Central memory CD4-positive, alpha-beta T cell (primary cell): ENCODE data around the gene PRAMEF33.
"Not testable (repeated sequence)": the region's sequence is repeated elsewhere in the genome, so short reads cannot be mapped to it uniquely, and the experiment has no call there.

Source experiments
- DNase-seq: peaks from one replicate; pipeline ENCODE4 v3.0.0; 2022
- total RNA-seq, 3 experiments: gene quantifications; one replicate each; lab custom pipeline; 2026; lab: John Stamatoyannopoulos, UW

The PRAMEF33 gene, protein sequence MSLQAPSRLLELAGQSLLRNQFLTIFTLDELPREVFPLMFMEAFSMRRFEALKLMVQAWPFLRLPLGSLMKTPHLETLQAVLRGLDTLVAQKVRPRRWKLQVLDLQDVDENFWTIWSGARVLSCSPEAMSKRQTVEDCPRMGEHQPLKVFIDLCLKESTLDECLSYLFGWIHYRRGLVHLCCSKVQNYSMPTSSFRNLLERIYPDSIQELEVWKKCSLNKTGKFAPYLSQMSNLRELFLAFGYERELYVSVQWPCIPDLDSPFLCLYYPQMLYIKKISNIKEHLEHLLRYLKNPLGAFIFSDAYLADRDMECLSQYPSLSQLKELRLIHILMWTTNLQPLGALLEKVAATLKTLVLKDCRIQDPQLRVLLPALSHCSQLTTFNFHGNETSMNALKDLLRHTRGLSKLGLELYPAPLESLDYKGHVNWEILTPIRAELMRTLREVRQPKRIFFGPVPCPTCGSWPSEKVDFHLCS
- total RNA-seq = 0 reads per million in 3 experiments

DNA sequence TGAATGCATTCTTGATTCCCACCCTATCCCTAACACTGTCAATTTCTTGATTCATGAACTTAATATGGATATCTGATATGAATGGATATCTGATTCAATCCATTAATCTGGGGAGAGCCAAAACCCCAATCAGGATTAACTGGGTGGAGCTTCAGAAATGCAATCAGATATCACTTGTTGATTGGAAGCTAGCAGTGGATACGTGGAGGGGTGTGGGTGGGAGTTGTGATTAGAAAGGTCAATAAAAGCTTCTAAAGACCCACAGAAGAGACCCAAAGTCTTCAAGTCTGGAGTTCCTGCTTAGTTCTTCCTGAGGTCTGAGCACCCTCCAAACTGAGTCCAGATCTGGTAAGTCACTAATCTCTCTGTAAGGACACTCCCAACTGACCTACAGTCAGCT lies at the start of gene PRAMEF33:
PRAMEF33 (plus strand) TSS at position 301 of the 400 bp plus-strand sequence. CDS start 2,416 bp downstream, outside the sequence.
- not testable (repeated sequence) for DNase-seq

DNA sequence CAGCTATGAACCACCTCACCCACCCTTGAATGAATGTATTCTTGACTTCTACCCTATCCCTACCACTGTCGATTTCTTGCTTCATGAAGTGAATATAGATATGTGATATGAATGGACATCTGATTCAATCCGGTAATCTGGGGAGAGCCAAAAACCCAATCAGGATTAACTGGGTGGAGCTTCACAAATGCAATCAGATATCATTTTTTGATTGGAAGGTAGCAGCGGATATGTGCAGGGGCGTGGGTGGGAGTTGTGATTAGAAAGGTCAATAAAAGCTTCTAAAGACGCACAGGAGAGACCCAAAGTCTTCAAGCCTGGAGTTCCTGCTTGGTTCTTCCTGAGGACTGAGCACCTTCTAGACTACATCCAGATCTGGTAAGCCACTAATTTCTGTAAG lies 49.4 kb upstream of the PRAMEF33 start, which contains the start of gene PRAMEF5:
PRAMEF5 (plus strand) TSS at position 301 of the 400 bp plus-strand sequence. CDS start 5,071 bp downstream, outside the sequence.
- not testable (repeated sequence) for DNase-seq

DNA sequence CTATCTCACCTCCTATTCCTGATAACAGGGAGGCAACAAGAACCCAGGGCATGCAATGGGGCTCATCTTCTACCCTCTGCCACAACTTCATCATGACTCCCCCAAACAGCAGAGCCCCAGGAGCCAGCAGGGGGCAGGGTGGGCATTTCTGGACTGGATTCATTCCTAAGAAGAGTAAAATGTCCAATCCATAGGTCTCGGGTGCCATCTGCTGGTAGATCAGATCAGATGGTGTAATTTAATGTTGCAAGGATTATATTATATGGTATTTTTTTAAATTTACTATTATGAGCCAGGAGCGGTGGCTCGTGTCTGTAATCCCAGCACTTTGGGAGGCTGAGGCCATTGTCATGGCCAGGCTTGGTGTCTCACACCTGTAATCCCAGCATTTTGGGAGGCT lies 38.2 kb upstream of the PRAMEF33 start:
- DNase-seq = not testable (repeated sequence)

DNA sequence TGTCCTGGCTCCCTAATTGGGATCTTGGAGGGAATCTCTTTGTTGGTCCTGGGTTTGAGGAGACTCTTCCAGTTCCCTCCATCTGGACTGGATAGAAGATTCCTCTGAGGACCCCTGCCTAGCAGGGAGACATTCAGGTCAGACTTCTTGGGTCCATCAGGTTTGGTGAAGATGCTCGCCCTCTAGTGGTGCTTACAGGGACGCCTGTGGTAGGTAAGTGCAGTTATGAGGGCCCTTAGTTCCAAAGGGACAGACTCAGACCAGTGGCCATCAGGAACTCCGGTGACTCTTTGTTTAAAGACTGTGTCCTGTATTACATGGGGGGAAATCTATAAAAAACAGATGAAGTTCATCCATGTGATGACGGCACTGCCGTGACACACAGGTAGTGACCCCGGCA lies 26.3 kb upstream of the PRAMEF33 start:
- not testable (repeated sequence) for DNase-seq

DNA sequence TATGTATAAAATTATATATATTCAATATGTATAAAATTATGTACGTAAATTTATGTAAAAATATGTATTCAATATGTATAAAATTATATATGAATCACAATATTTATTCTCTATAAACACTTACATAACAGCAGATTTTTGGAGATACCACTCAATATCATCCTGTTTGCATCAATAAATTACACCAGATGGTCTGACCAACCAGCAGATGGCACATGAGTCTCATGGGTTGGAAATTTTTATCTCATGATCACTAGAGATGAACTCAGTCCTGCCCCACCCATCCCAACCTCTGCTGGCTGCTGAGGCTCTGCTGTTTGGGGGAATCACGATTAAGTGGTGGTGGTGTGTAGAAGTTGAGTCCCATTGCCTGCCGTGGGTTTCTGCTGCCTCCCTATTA lies 23.7 kb upstream of the PRAMEF33 start:
- not testable (repeated sequence) for DNase-seq

DNA sequence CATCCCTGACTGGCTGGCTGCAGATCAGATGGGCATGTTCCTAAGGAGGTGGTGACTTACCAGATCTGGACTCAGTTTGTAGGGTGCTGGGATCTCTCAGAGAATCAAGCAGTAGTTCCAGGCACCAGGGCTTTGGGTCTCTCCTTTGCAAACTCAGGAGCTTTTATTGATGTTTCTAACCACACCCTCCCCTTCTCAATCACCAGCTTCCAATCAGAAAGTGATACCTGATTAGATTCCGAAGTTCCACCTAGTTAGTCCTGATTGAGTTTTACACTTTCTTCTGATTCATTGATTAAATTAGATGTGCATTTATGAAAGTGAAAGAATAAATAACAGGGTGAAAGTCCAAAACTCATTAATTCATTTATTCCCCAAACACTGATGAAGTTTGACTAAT lies 18.3 kb upstream of the PRAMEF33 start, which contains the start of gene PRAMEF8:
PRAMEF8 (minus strand) TSS at position 101 of the 400 bp plus-strand sequence. CDS start 1,046 bp downstream, outside the sequence.
- DNase-seq = not testable (repeated sequence)

DNA sequence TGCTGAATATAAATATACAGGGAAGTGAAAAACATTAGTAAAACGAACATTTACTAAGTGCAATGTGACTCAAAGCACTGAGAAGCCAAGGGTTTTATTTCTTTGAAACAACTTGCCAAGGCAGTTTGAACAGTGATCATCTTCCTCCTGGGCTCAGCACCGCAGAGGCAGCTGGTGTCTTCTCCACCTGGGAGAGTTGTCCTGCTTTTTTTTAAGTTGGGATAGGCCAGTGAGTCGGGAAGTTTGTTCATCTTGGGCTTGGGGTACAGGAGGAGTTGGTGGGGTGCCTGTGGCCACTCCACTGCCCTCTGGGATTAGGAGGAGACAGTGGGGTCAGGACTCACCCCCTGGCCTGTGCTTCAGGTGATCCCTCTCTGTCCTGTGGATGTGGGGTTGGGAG lies 14.3 kb upstream of the PRAMEF33 start:
- not testable (repeated sequence) for DNase-seq

DNA sequence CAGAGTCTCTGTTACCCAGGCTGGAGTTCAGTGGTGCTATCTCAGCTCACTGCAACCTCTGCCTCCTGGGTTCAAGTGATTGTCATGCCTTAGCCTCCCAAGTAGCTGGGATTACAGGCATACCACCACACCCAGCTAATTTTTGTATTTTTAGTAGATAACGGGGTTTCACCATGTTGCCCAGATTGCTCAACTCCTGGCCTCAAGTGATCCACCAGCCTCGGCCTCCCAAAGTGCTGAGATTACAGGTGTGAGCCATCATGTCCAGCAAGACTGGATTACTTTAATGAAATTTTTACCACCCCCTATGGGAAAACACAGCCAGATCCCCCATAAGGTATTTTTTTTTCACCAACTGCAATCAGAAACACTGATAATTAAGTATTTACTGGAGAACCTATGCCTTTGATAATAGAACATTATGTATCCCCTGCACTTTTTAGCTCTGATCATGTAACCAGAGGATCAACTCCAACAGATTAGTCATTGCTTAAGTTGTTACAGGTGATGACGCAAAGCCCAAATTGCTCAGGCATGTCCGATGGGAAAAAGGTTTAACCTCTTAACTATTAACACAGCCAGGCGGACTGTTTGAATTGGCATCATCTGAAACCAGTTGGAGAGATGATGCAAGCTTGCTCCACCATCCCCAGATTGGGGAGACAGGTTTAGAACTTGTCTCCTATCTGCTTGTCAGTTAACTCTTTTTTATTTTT lies 6.0 kb upstream of the PRAMEF33 start:
- not testable (repeated sequence) for DNase-seq

DNA sequence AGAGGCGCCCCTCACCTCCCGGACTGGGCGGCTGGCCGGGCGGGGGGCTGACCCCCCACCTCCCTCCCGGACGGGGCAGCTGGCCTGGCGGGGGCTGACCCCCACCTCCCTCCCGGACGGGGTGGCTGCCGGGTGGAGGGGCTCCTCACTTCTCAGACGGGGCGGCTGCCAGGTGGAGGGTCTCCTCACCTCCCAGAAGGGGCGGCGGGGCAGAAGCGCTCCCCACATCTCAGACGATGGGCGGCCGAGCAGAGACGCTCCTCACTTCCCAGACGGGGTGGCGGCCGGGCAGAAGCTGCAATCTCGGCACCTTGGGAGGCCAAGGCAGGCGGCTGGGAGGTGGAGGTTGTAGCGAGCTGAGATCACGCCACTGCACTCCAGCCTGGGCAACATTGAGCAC lies 4.6 kb upstream of the PRAMEF33 start:
- not testable (repeated sequence) for DNase-seq

DNA sequence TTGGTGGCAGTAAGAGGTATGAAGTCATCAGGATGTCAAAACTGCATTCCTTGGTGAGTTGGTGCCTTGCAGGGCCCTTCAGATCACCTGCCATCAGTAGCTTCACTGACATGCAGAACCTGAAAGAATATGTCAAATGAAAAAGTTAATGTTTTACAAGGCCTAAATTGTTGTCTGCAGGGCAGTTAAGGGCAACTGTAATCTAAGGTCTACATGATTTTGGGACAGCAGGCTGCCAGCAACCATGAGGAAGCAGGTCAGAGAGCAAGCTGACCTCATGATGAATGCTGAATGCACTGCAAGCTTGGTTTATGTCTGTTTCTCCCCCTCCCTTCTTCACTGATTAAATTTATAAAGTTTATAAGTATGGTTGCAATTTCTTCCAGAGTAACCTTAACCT lies 1.1 kb upstream of the PRAMEF33 start:
- DNase-seq = not testable (repeated sequence)

DNA sequence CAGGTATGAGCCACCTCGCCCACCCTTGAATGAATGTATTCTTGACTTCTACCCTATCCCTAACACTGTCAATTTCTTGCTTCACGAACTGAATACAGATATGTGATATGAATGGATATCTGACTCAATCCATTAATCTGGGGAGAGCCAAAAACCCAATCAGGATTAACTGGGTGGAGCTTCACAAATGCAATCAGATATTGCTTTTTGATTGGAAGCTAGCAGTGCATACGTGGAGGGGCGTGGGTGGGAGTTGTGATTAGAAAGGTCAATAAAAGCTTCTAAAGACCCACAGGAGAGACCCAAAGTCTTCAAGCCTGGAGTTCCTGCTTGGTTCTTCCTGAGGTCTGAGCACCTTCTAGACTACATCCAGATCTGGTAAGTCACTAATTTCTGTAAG lies 11.9 kb downstream of the PRAMEF33 start, which contains the start of gene PRAMEF15:
PRAMEF15 (plus strand) TSS at position 301 of the 400 bp plus-strand sequence. CDS start 2,827 bp downstream, outside the sequence.
- DNase-seq = not testable (repeated sequence)

DNA sequence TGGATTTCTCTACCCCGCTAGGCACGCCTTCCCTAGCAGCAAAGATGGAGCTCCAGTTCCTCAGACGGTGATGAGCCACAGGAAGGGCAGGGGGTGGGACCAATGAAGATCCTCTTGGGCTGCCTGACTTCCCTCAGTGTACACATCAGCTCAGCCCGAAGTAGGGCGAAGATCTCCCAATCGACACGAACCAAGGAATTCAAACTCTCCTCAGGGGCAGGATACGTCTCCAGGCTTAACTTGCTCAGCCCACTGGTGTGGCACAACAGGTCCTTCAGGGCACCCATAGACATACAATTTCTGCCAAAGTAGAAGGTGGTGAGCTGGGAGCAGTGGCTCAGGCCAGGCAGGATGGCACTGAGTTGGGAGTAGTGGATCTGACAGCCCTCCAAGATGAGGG lies 39.2 kb downstream of the PRAMEF33 start:
- DNase-seq = not testable (repeated sequence)

DNA sequence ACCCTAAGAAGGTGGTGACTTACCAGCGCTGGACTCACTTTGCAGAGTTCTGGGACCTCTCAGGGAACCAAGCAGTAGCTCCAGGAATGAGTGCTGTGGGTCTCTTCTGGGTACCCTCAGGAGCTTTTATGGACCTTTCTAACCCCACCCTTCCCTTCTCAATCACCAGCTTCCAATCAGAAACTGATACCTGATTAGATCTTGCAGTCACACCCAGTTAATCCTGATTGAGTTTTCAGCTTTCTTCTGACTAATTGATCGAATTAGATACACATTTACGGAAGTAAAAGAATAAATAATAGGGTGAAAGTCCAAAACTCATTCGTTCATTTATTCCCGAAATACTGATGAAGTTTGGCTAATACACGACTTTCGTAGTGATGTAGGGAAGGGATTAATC lies 43.7 kb downstream of the PRAMEF33 start, which contains the start of gene PRAMEF14:
PRAMEF14 (minus strand) TSS at position 101 of the 400 bp plus-strand sequence. CDS start 1,820 bp downstream, outside the sequence.
- not testable (repeated sequence) for DNase-seq

DNA sequence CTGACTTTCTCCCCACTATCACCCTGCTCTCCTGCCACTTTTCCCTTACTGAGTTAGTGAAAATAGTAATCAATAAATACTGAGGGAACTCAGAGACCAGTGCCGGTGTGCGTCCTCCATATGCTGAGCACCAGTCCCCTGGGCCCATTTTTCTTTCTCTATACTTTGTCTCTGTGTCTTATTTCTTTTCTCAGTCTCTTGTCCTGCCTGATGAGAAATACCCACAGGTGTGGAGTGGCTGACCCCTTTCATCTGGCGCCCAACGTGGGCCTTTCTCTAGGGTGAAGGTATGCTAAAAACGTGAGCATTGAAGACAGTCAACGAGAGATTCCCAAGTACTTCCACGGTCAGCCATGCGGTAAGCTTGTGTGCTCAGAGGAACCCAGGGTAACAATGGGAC lies 50.1 kb downstream of the PRAMEF33 start:
- DNase-seq = not testable (repeated sequence)

DNA sequence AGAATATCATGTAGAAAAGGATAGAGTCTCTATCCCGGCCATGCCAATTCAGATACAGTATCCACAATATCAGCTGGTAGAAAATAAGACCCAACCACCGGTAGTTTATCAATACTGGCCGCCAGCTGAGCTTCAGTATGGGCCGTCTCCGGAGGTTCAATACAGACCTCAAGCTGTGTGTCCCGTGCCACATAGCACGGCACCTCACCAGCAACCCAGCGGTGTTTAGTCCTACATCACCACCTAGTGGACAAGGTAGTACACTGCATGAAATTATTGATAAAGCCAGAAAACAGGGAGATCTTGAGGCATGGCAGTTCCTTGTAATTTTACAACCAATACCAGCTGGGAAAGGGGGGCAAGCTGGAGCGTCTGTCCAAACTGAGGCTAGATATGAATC lies 51.1 kb downstream of the PRAMEF33 start:
- DNase-seq = not testable (repeated sequence)

DNA sequence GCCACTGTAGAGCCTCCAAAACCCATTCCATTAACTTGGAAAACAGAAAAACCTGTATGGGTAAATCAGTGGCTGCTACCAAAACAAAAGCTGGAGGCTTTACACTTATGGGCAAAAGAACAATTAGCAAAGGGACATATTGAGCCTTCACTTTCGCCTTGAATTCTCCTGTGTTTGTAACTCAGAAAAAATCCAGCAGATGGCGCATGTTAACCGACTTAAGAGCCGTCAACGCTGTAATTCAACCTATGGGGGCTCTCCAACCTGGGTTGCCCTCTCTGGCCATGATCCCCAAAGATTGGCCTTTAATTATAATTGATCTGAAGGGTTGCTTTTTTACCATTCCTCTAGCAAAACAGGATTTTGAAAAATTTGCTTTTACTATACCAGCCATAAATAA lies 53.4 kb downstream of the PRAMEF33 start:
- DNase-seq = not testable (repeated sequence)
